Left ventricle myocardium inferior (tissue), 1 donor: ENCODE measurements around the gene TXNDC11. TPM values are rescaled to one million over a fixed set of nuclear protein-coding genes. Genes with fewer than 3 reads are reported as not detected.

Experiments
- DNase-seq: peaks from one replicate; pipeline ENCODE4 v3.0.0-alpha.2; 2020
- H3K27ac ChIP-seq: fragments of 200-600 bp; replicated peaks from 2 replicates; pipeline ENCODE4 v1.8.0; 2021
- H3K27me3 ChIP-seq: fragments of 200-600 bp; 2 replicates; pipeline ENCODE4 v1.8.0; 2021; ENCODE audit warnings: low read depth
- H3K36me3 ChIP-seq: fragments of 200-600 bp; 2 replicates; pipeline ENCODE4 v1.8.0; 2021
- H3K4me1 ChIP-seq: fragments of 200-600 bp; 2 replicates; pipeline ENCODE4 v1.8.0; 2021
- H3K4me3 ChIP-seq: fragments of 200-600 bp; 2 replicates; pipeline ENCODE4 v1.8.0; 2021; ENCODE audit warnings: mild to moderate bottlenecking, moderate library complexity
- H3K9me3 ChIP-seq: fragments of 200-600 bp; replicated peaks from 2 replicates; pipeline ENCODE4 v1.8.0; 2021
- CTCF ChIP-seq: fragments of 200-600 bp; IDR thresholded peaks from 2 replicates; pipeline ENCODE4 v1.8.0; 2021; ENCODE audit warnings: antibody characterized with exemption, mild to moderate bottlenecking, borderline replicate concordance
- intact Hi-C: fragments of 100-400 bp; cut with micrococcal nuclease; formaldehyde crosslinking; loops from one replicate; pipeline ENCODE4 v1.11.0; 2022
- total RNA-seq: library from RNA; stranded (reverse); fragmentation: NEBNext Ultra II Directional; extraction: Animal tissue kit (Norgen Biotek cat#: 25700); gene quantifications from one replicate; pipeline ENCODE4 v1.2.1, GENCODE V29; 2021
- donor health status: DM: no; HTN: yes; CAD: no; lungs with severe emphysema.

TXNDC11 gene
- total RNA-seq, 1 donor from 2014 or later = 23.9 TPM

GRCh38 chr16:11734653-11735043 is 8.0 kb downstream of the TXNDC11 start:
- no peak for DNase-seq
- intact Hi-C loops = no loop called here
- Histone ChIP-seq H3K4me1 (peaks cover 84% of the 10 kb centered on the region), H3K27me3 (no peaks in the 10 kb centered on the region), H3K27ac (peak overlapping the region; percentile 61), H3K9me3 (no peaks in the 10 kb centered on the region), H3K36me3 (peaks cover 70% of the 10 kb centered on the region), H3K4me3 (no peak overlapping the region)
- no peak for TF ChIP-seq CTCF

GRCh38 chr16:11734025-11734652 is 8.5 kb downstream of the TXNDC11 start:
- DNase-seq = peak; percentile 21

GRCh38 chr16:11731222-11731621 is 11.4 kb downstream of the TXNDC11 start:
- Histone ChIP-seq H3K27me3 (no peaks in the 10 kb centered on the region), H3K27ac (peak overlapping the region; percentile 46), H3K4me3 (no peak overlapping the region), H3K36me3 (peaks cover 83% of the 10 kb centered on the region), H3K4me1 (peaks cover 64% of the 10 kb centered on the region), H3K9me3 (no peaks in the 10 kb centered on the region)
- TF ChIP-seq CTCF = no peak
- no peak for DNase-seq
- intact Hi-C loops = no loop called here

More at GRCh38 chr16:11734025-11734652, 8.5 kb downstream of the TXNDC11 start:
- intact Hi-C loops = no loop called here
- no peaks in the 10 kb centered on the region for H3K27me3 ChIP-seq
- peaks cover 81% of the 10 kb centered on the region for H3K4me1 ChIP-seq
- H3K27ac ChIP-seq = peak overlapping the region; percentile 61
- H3K9me3 ChIP-seq = no peaks in the 10 kb centered on the region
- peaks cover 76% of the 10 kb centered on the region for H3K36me3 ChIP-seq
- H3K4me3 ChIP-seq = no peak overlapping the region
- TF ChIP-seq CTCF = no peak

- Histone ChIP-seq H3K36me3 (peaks cover 84% of the 10 kb centered on the region), H3K4me3 (no peak overlapping the region), H3K27me3 (no peaks in the 10 kb centered on the region), H3K27ac (no peak overlapping the region), H3K4me1 (peaks cover 61% of the 10 kb centered on the region), H3K9me3 (no peaks in the 10 kb centered on the region)
- no peak for TF ChIP-seq CTCF
- DNase-seq = no peak
- intact Hi-C loops = no loop called here
Observed at GRCh38 chr16:11729787-11730186, 12.9 kb downstream of the TXNDC11 start.

GRCh38 chr16:11727796-11728543 is 14.7 kb downstream of the TXNDC11 start:
- no peak for TF ChIP-seq CTCF
- DNase-seq = no peak
- intact Hi-C loops = no loop called here
- H3K27ac ChIP-seq = no peak overlapping the region
- H3K36me3 ChIP-seq = peaks cover 84% of the 10 kb centered on the region
- no peaks in the 10 kb centered on the region for H3K9me3 ChIP-seq
- peaks cover 47% of the 10 kb centered on the region for H3K4me1 ChIP-seq
- no peaks in the 10 kb centered on the region for H3K27me3 ChIP-seq
- H3K4me3 ChIP-seq = no peak overlapping the region
